DMS114 treated with DMSO at 0.1 percent for 48 hours (cell line): ENCODE measurements around the gene CYP2D6.
"Not testable (repeated sequence)": the region's sequence is repeated elsewhere in the genome, so short reads cannot be mapped to it uniquely, and the experiment has no call there.

Experiments
- DNase-seq: peaks from one replicate; lab custom pipeline; 2025; ENCODE audit not compliant: unreplicated experiment; lab: John Stamatoyannopoulos, UW

The CYP2D6 gene

DNA sequence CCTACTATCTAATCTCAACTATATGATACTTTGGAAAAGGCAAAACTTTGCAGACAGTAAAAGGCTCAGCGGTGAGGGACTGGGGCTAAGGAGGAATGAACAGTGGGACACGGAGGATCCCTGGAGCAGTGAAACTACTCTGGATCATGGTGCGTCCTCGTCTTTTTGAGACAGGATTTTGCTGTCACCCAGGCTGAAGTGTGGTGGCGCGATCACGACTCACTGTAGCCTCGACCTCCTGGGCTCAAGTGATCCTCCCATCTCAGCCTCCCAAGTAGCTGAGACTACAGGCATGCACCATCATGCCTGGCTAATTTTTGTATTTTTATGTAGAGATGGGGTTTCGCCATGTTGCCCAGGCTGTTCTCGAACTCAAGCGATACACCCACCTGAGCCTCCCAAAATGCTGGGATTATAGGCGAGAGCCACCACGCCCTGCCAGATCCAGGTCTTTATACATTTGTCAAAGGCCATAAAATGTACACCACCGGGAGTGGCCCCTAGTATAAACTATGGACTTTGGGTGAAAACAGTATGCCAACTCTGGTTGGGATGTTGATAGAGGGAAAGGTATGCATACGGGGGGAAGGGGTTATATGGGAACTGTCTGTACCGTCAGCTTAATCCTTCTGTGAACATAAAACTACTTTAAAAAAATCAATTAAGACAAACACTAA, 28.0 kb upstream of the CYP2D6 start:
- no peak for DNase-seq

DNA sequence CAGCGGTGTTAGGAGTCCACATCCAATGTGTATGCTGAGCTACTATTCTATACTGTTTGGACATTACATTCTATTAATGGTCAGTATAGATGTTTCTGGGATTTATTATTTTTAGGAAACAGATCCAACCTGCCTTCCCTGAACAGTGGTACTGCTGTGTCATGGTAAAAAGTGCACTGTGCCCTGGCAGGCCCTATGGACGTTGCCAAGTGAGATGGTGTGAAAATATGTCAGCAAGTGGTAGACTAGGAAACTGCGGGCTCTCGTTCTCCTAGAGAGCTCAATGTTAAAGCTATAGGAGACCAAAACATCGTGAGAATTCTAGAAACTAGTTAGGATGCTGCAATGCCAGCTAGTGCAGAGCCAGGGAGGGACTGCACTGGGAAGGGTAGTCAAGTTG, 26.0 kb upstream of the CYP2D6 start:
- DNase-seq, result no peak

DNA sequence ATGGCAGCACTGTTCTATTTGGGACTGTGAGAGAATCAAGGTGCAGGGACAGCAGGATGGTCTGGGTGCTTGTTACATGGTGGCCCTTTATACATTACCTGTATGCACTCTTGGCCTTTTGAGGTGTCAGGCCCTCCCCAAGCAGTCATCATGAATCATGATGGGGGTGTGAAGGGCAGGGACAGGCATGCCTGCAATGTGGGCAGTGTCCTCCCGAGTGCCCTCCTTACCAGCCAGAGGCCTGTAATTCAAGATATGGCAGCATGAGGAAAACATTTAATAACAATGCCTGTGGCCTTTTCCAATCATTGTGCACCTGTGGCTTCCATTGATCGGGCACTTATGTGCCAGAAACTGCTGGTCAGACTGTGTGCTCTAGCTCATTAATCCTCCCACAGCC, 25.5 kb upstream of the CYP2D6 start:
- no peak for DNase-seq

DNA sequence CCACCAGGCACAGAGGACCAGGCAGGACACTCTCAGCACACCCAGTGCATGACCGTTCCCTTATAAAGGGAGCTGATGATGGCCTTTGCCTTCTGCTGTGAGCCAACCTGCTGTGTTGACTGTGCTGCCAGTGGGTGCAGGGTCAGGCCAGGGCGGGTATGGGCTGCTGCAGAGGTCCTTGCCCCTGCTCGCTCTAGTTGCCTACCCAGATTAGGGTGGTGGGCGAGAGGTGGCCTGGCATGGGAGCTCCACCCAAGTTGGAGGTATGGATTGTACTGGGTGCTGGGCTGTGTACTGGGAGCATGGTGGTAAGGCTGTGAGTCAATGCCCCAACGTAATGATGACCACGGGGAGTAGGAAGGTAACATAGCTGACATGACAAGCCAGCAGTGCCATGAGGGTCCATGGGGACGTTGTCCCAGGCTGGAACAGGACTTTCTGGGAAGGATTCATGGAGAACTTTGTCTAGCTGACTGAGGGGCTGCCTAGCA, 24.5 kb upstream of the CYP2D6 start:
- no peak for DNase-seq

DNA sequence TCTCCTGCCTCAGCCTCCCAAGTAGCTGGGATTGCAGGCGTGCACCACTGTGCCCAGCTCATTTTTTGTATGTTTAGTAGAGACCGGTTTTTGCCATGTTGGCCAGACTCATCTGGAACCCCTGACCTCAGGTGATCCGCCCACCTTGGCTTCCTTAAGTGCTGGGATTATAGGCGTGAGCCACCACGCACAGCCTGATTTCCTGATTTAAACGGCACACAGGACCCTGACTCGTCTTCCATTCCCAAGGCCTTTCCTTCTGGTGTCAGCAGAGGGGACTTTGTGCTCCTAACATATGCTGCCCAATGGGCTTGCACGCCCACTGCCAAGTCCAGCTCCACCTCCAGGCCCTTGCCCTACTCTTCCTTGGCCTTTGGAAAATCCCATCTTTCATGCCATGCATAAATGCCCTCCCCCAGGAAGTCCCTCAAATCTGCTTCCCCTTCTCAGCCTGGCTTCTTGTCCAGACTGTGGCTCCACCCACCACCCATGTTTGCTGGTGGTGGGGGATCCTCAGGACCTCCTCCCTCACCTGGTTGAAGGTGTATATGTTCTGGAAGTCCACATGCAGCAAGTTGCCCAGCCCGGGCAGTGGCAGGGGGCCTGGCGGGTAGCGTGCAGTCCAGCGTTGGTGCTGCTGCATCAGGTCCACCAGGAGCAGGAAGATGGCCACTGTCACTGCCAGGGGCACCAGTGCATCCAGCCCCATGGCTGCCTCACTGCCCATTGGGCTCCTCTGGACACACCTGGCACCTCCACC, 23.9 kb upstream of the CYP2D6 start:
- no peak for DNase-seq

DNA sequence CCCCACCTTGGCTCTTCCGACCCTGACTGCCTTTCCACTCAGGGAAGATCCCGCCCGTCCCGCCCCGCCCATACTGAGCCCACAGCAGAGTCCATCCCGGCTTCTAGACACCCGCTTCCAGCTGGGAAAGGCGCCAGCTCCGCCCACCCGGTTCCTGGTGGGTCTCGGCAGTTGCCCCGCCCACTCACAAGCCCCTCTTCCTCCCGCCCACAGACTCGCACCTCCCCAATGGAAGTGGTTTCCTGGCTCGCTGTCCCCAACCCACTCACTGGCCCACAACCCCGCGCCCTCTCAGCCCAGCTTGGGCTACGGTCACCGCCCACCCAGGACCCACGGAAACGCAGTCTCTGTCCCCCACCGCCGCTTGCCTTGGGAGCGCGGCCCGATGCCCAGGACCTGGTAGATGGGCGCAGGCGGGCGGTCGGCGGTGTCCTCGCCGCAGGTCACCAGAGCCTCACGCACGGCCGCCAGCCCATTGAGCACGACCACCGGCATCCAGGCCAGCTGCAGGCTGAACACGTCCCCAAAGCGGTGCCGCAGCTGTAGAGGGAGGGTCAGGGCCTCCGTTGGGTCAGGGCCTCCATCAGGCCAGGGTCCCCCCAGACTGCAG, 22.2 kb upstream of the CYP2D6 start:
- no peak for DNase-seq

DNA sequence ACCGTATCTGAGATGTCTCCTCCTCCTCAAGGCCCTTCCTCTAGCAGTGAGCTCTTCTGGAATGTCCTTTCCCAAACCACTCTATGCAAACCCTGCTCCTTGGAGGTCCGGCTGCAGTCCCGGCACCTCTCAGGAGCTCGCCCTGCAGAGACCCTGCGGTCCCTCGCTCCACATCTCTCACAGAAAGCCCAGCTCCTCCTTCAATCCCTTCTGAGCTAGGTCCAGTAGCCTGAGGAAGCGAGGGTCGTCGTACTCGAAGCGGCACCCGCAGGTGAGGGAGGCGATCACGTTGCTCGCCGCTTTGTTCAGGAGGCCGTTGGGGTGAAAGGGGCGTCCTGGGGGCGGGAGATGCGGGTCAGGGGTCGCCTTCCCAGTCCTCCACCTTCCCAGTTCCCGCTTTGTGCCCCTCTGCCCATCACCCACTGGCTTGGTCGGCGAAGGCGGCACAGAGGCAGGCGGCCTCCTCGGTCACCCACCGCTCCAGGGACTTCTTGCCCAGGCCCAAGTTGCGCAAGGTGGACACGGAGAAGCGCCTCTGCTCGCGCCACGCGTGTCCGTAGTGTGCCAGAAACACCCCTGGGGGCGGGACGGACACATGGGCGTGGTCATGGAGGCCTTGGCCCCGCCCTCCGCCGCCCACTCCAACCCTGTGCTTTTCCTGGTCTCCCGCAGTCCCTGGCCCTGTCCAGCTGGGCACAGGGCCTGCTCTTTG, 21.5 kb upstream of the CYP2D6 start:
- DNase-seq, result no peak

DNA sequence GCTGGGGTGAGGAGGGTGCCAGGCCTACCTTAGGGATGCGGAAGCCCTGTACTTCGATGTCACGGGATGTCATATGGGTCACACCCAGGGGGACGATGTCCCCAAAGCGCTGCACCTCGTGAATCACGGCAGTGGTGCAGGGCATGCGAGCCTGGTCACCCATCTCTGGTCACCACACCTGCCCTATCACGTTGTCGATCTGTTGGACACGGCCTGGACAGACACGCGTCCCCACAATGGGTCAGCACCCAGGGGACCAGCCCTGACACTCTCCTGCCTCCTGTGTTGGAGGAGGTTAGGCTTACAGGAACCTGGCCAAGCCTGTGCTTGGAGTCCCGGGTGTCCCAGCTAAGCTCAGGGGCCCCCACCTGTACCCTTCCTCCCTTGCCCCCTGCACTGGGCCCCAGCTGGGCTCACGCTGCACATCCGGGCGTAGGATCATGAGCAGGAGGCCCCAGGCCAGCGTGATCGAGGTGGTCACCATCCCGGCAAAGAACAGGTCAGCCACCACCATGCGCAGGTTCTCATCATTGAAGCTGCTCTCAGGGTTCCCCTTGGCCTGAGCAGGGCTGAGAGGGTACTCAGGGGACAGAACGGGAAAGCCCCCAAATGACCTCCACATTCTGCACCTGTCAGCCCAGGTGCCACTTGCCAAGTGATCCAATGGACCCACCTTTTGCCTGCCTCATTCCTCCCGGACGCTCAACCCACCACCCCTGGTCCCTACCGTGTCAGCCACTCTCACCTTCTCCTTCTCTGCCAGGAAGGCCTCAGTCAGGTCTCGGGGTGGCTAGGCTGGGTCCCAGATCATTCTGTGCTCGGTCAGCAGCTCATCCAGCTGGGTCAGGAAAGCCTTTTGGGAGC, 20.3 kb upstream of the CYP2D6 start:
- DNase-seq, result no peak

DNA sequence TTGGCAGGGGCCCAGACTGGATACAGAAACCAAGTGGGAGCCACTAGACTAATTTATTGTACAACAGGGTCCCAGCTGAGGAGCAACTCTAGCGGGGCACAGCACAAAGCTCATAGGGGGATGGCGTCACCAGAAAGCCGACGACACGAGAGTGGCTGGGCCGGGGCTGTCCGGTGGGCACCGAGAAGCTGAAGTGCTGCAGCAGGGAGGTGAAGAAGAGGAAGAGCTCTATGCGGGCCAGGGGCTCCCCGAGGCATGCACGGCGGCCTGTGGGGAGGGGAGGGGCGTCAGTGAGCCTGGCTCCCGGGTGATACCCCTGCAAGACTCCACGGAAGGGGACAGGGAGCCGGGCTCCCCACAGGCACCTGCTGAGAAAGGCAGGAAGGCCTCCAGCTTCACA, 19.2 kb upstream of the CYP2D6 start:
- not testable (repeated sequence) for DNase-seq

DNA sequence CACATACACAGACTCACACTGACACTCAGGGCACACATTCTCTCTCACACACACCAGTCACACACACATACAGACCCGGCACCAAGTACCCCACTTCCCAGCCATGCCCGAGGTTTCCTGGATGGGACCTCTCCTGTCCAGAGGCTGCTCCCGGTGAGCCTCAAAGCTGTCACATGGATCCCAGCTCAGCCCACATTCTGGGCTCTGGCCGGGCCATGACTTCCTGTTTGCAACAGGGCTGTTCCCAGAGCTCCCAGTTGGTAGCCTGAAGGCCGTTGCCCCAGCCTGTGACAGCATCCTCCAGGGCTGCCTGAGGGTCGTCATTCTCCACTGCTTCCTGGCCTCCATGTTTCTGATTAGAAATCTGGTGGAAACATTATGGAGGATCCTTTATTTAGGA, 14.6 kb upstream of the CYP2D6 start:
- DNase-seq, result no peak

DNA sequence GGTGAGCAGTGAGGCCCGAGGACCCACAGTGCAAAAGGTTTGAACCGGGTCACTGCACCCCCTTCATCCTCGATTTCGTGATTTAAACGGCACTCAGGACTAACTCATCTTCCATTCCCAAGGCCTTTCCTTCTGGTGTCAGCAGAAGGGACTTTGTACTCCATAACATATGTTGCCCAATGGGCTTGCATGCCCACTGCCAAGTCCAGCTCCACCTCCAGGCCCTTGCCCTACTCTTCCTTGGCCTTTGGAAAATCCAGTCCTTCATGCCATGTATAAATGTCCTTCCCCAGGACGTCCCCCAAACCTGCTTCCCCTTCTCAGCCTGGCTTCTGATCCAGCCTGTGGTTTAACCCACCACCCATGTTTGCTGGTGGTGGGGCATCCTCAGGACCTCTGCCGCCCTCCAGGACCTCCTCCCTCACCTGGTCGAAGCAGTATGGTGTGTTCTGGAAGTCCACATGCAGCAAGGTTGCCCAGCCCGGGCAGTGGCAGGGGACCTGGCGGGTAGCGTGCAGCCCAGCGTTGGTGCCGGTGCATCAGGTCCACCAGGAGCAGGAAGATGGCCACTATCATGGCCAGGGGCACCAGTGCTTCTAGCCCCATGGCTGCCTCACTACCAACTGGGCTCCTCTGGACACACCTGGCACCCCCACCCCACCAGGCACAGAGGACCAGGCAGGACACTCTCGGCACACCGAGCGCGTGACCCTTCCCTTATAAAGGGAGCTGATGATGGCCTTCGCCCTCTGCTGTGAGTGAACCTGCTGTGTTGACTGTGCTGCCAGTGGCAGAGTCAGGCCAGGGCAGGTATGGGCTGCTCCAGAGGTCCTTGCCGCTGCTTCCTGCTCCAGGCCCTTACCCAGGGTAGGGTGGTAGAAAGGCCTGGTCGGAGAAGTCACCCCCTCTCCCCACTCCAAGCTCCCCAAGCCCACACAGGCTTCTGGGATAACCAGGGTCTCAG, 13.5 kb upstream of the CYP2D6 start:
- DNase-seq, result not testable (repeated sequence)

DNA sequence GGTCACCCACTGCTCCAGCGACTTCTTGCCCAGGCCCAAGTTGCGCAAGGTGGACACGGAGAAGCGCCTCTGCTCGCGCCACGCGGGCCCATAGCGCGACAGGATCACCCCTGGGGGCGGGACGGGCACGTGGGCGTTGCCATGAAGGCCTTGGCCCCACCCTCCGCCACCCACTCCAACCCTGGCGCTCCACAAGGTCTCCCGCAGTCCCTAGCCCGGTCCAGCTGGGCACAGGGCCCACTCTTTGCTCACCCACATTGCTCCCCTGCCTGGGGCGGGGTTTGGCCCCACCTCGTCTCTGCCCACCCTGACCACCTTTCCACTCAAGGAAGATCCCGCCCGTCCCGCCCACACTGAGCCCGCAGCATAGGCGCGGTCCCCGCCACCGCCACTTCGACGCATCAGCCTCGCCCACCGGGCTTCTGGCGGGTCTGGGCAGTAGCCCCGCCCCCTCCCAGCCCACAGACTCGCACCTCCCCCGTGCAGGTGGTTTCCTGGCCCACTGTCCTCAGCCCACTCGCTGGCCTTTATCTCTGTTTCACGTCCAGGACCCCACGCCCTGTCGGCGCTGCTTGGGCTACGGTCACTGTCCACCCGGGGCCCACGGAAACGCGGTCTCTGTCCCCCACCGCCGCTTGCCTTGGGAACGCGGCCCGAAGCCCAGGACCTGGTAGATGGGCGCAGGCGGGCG, 12.3 kb upstream of the CYP2D6 start:
- DNase-seq, result no peak

DNA sequence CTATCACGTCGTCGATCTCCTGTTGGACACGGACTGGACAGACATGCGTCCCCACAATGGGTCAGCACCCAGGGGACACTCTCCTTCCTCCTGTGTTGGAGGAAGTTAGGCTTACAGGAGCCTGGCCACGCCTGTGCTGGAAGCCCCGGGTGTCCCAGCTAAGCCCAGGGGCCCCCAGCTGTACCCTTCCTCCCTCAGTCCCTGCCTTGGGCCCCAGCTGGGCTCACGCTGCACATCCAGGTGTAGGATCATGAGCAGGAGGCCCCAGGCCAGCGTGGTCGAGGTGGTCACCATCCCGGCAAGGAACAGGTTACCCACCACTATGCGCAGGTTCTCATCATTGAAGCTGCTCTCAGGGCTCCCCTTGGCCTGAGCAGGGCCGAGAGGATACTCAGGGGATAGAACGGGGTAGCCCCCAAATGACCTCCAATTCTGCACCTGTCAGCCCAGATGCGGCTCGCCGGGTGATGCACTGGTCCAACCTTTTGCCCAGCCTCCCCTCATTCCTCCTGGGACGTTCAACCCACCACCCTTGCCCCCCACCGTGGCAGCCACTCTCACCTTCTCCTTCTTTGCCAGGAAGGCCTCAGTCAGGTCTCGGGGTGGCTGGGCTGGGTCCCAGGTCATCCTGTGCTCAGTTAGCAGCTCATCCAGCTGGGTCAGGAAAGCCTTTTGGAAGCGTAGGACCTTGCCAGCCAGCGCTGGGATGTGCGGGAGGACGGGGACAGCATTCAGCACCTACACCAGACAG, 10.9 kb upstream of the CYP2D6 start:
- DNase-seq, result not testable (repeated sequence)

DNA sequence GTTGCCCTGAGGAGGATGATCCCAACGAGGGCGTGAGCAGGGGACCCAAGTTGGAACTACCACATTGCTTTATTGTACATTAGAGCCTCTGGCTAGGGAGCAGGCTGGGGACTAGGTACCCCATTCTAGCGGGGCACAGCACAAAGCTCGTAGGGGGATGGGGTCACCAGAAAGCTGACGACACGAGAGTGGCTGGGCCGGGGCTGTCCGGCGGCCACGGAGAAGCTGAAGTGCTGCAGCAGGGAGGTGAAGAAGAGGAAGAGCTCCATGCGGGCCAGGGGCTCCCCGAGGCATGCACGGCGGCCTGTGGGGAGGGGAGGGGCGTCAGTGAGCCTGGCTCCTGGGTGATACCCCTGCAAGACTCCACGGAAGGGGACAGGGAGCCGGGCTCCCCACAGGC, 9.5 kb upstream of the CYP2D6 start:
- DNase-seq, result not testable (repeated sequence)

DNA sequence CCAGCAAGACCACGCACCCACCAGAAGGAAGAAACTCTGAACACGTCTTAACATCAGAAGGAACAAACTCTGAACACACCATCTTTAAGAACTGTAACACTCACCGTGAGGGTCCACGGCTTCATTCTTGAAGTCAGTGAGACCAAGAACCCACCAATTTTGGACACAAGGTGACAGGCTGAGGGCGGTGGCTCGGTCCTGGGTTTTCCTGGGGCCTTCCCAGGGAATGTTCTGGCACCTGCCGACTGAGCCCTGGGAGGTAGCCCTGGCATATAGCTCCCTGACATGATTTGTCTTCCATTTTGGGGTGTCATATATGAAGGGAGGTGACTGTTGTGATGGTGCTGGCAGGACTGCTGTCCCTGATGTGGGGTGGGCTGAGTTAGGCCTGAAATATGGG, 8.9 kb upstream of the CYP2D6 start:
- not testable (repeated sequence) for DNase-seq

DNA sequence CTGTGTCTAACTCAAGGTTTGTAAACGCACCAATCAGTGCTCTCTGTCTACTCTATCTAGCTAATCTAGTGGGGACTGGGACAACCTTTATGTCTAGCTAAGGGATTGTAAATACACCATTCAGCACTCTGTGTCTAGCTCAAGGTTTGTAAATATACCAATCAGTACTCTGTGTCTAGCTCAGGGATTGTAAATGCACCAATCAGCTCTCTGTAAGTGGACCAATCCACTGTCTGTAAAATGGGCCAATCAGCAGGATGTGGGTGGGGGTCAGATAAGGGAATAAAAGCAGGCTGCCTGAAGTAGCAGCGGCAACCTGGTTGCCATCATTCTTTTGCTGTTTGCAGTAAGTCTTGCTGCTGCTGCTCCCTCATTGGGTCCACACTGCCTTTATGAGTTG, 8.4 kb upstream of the CYP2D6 start:
- no peak for DNase-seq

DNA sequence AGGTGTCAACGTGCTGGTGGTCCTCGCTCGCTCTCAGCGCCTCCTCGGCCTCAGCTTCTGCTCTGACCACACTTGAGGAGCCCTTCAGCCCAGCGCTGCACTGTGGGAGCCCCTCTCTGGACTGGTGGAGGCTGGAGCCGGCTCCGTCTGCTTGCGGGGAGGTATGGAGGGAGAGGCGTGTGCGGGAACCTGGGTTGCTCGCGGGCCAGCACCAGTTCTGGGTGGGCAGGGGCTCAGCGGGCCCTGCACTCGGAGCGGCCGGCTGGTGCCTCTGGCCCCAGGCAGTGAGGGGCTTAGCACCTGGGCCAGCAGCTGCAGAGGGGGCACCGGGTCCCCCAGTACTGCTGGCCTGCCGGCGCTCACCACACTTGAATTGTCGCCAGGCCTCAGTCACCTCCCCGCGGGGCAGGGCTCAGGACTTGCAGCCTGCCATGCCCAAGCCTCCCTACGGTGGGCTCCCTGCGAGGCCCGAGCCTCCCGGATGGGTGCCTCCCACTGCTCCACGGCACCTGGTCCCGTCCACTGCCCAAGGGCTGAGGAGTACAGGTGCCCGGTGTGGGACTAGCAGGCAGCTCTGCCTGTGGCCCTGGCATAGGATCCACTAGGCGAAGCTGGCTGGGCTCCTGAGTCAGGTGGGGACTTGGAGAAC, 7.6 kb upstream of the CYP2D6 start:
- DNase-seq, result no peak

DNA sequence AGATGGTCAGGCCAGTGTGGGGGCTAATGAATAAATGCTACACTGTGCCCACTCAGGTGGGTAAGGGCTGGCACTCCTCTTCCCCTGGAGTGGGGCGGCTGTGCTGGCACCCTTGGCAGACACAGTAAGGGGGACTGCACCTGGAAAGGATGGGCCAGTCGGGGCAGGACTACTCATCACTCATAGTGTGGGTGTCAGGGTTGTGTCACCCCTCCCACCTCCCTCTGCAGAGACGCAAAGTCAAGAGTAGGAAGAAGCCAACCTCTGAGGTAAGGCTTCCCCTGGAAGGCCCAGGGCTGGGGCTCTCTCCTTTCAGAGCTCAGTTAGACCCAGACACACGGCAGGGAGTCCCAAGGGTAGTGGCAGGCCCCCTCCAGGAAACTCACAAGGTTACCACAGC, 5.1 kb upstream of the CYP2D6 start:
- DNase-seq, result not testable (repeated sequence)
